PC-3 (cell line): Measurements from ENCODE around the gene GEMIN2. TPM values are rescaled to one million over a fixed set of nuclear protein-coding genes. Genes with fewer than 3 reads are reported as not detected.
A peak's percentile ranks its signal among the peaks of the same experiment; 100 is the strongest.

ENCODE experiments used
- ATAC-seq: fragments of 200-7000 bp; cut with Tn5 transposase; 2 replicates; pipeline ENCODE4 v1.9.1; 2020; ENCODE audit warnings: mild to moderate bottlenecking, moderate library complexity
- BruUV-seq: library from RNA; stranded (reverse); fragments of 400-500 nt; replicated peaks from 2 replicates; lab custom pipeline; 2021; lab: Mats Ljungman, UMichigan
- CTCF ChIA-PET: fragments of 300-600 bp; sonication (Branson Sonifier 250); formaldehyde crosslinking; loops from one replicate; lab custom pipeline; 2022; ENCODE audit warnings: antibody characterized with exemption; lab: Charles Lee
- POLR2A ChIA-PET: fragments of 300-600 bp; sonication (Branson Sonifier 250); formaldehyde crosslinking; loops from one replicate; lab custom pipeline; 2022; ENCODE audit warnings: antibody characterized with exemption; ENCODE audit not compliant: unreplicated experiment; lab: Charles Lee
- DNase-seq: peaks from one replicate; pipeline ENCODE4 v3.0.0-alpha.2; 2015
- H2AFZ ChIP-seq: fragments of 300-600 bp; sonication (generic); 2 replicates; pipeline ENCODE4 v1.6.0; 2016; ENCODE audit warnings: antibody characterized with exemption, low read length
- H3F3A ChIP-seq: fragments of 300-600 bp; sonication (generic); one replicate; pipeline ENCODE4 v1.6.0; 2017; ENCODE audit warnings: antibody characterized with exemption, low read length, control low read depth, mild to moderate bottlenecking; ENCODE audit not compliant: unreplicated experiment
- H3K27ac ChIP-seq: fragments of 300-600 bp; sonication (generic); 2 replicates; pipeline ENCODE4 v1.5.1; 2016; ENCODE audit warnings: mild to moderate bottlenecking, low read length
- H3K27me3 ChIP-seq: fragments of 300-600 bp; sonication (generic); 2 replicates; pipeline ENCODE4 v1.6.1; 2016; ENCODE audit warnings: low read length, mixed read lengths
- H3K36me3 ChIP-seq: fragments of 300-600 bp; sonication (generic); 2 replicates; pipeline ENCODE4 v1.6.1; 2016; ENCODE audit warnings: low read depth, mixed run types, low read length, mixed read lengths
- H3K4me1 ChIP-seq: fragments of 300-600 bp; sonication (generic); 2 replicates; pipeline ENCODE4 v1.5.1; 2016; ENCODE audit warnings: low read length; ENCODE audit not compliant: insufficient read depth
- H3K4me2 ChIP-seq: fragments of 300-600 bp; sonication (generic); 2 replicates; pipeline ENCODE4 v1.6.0; 2016; ENCODE audit warnings: low read length
- H3K4me3 ChIP-seq: fragments of 300-600 bp; sonication (generic); 2 replicates; pipeline ENCODE4 v1.5.1; 2016; ENCODE audit warnings: mild to moderate bottlenecking, low read length, mixed read lengths
- H3K79me2 ChIP-seq: fragments of 300-600 bp; sonication (generic); 2 replicates; pipeline ENCODE4 v1.6.1; 2017; ENCODE audit warnings: low read length, mixed read lengths
- H3K9ac ChIP-seq: fragments of 300-600 bp; sonication (generic); 2 replicates; pipeline ENCODE4 v1.6.0; 2016; ENCODE audit warnings: mild to moderate bottlenecking, low read length
- H3K9me2 ChIP-seq: fragments of 300-600 bp; sonication (generic); replicated peaks from 2 replicates; pipeline ENCODE4 v1.6.1; 2016; ENCODE audit warnings: mixed run types, low read length, mixed read lengths
- H3K9me3 ChIP-seq: fragments of 300-600 bp; sonication (generic); 2 replicates; pipeline ENCODE4 v1.6.1; 2016; ENCODE audit warnings: low read length, mixed read lengths
- H4K20me1 ChIP-seq: fragments of 300-600 bp; sonication (generic); 2 replicates; pipeline ENCODE4 v1.6.1; 2016; ENCODE audit warnings: low read length, mixed read lengths
- EZH2 ChIP-seq: fragments of 300-600 bp; sonication (generic); IDR thresholded peaks from one replicate; pipeline ENCODE4 v1.6.1; 2017; ENCODE audit warnings: antibody characterized with exemption, mild to moderate bottlenecking, low read length; ENCODE audit not compliant: unreplicated experiment
- EZH2phosphoT487 ChIP-seq: fragments of 300-600 bp; sonication (generic); IDR thresholded peaks from 2 replicates; pipeline ENCODE4 v1.6.1; 2018; ENCODE audit warnings: mild to moderate bottlenecking, antibody characterized with exemption, low read length, borderline replicate concordance
- intact Hi-C: fragments of 100-400 bp; cut with micrococcal nuclease; formaldehyde crosslinking; loops from 2 replicates; pipeline ENCODE4 v1.9.0; 2023
- total RNA-seq: library from RNA; depleted of rRNA; stranded (reverse); fragments of >200 nt; gene quantifications from 2 replicates; pipeline ENCODE4 v1.2.3, GENCODE V29; 2014
- TF ChIP-seq, protein P1 (sequence below): fragments of 300-600 bp; sonication (generic); conservative IDR thresholded peaks from 2 replicates; pipeline ENCODE4 v1.5.1; 2017; ENCODE audit warnings: antibody characterized with exemption, low read depth, mild to moderate bottlenecking, low read length

Gene GEMIN2
- total RNA-seq, 1 experiment from 2014 or later = 48.1 TPM

DNA sequence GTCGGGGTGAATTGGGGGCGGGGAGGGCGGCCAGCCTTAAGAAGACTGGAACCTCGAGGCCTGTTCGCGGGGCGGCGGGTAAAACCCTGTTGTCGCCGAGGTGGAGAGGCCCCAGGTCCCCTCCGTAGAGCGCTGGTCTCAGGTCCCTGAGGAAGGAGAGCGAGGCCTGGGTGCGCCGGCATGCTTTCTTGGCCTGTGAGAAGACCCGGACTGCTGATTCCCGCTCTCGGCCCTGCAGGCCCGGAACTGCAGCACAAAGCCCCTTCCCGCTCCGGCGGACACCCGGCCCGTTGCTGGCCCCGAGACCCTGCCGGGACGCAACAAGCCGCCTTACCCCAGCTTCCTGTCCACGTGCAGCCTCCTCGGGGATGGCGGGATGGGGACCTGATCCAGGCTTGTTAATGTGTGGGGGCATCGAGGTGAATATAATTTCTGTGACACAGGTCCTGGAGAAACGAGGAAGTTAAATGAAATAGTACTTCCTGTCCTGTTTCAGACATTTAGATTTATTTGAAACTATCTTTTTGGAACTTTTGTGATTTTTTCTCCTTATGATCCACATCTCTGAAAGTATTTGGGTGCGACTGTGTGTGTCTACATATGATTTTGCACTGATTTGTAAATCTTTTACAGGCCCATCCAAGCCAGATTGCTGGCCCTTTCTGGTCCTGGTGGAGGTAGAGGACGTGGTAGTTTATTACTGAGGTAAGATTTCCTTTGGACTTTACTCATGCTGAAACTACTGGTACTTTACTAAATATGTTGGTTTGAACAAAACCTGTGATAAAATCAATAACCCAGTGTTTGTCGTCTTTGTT lies 61.5 kb downstream of the GEMIN2 start:
- H3K36me3 ChIP-seq = peaks cover 49% of the 10 kb centered on the region
- H3K79me2 ChIP-seq = peaks cover 53% of the 10 kb centered on the region
- H3K4me1 ChIP-seq = peaks cover 17% of the 10 kb centered on the region
- no peaks in the 10 kb centered on the region for H3K9me3 ChIP-seq
- H2AFZ ChIP-seq = peak overlapping the region; percentile 39; the same call in 1 of the 2 replicates
- H3K27me3 ChIP-seq = no peaks in the 10 kb centered on the region
- ATAC-seq (peak; percentile 8), DNase-seq (peak; percentile 33)
- H3K4me3 ChIP-seq = peak overlapping the region; percentile 96
- H3K9me2 ChIP-seq = no peaks in the 10 kb centered on the region
- peak overlapping the region; percentile 96 for H3K9ac ChIP-seq
- TSS peak; percentile 73 for BruUV-seq
- intact Hi-C loops = no loop called here
- H3K27ac ChIP-seq = peak overlapping the region; percentile 51
- ChIA-PET POLR2A (interaction anchor here (0.6 kb wide), 1 partner anchor 44 kb away, joined by 3 read pairs; no protein-coding TSS in a partner anchor), CTCF (no interaction called here)
- peaks cover 5% of the 10 kb centered on the region for H3F3A ChIP-seq
- TF ChIP-seq, protein P1, sequence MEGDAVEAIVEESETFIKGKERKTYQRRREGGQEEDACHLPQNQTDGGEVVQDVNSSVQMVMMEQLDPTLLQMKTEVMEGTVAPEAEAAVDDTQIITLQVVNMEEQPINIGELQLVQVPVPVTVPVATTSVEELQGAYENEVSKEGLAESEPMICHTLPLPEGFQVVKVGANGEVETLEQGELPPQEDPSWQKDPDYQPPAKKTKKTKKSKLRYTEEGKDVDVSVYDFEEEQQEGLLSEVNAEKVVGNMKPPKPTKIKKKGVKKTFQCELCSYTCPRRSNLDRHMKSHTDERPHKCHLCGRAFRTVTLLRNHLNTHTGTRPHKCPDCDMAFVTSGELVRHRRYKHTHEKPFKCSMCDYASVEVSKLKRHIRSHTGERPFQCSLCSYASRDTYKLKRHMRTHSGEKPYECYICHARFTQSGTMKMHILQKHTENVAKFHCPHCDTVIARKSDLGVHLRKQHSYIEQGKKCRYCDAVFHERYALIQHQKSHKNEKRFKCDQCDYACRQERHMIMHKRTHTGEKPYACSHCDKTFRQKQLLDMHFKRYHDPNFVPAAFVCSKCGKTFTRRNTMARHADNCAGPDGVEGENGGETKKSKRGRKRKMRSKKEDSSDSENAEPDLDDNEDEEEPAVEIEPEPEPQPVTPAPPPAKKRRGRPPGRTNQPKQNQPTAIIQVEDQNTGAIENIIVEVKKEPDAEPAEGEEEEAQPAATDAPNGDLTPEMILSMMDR = no peak
- peaks cover 33% of the 10 kb centered on the region for H4K20me1 ChIP-seq
- peak overlapping the region; percentile 93 for H3K4me2 ChIP-seq

DNA sequence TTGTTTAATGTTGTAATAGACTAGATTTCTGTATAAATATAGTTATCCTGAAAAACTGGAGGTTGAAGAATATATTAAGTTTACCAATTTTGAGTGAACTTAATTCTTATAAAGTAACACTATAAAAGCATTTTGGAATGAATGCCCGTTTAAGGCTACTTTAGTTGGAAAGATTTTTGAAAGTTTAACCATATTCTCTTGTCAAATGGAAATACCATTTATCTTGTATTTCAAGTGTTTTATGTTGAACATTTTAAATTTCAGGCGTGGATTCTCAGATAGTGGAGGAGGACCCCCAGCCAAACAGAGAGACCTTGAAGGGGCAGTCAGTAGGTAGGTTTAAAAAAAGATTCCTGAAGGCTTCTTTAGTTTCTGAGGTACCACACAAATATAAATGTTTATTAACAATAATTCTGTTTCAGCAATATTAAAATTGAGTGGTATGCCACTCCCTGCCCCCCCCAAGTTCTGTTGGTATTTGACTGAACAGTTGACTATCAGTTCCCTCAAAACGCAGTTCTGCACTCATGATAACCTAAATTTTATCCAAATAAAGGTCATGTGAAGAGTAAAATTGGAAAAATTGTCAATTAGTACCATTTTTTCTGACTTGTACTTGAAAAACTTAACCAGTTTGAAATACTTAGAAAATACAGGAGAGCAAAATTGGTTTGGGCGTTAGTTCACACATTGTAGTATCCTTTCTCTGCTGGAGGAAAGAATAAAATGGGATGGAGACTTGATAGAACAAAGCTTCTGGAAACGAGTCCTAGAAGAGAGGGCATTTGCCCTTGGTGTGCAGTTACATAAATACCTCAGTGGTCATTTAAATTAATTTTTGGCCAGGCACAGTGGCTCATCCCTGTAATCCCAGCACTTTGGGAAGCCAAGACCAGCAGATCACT lies 62.4 kb downstream of the GEMIN2 start:
- peaks cover 40% of the 10 kb centered on the region for H4K20me1 ChIP-seq

More for the DNA sequence above, 62.4 kb downstream of the GEMIN2 start:
- Histone ChIP-seq H3K9ac (peak overlapping the region; percentile 96), H3K9me3 (no peaks in the 10 kb centered on the region), H3K36me3 (peaks cover 58% of the 10 kb centered on the region), H3K79me2 (peaks cover 61% of the 10 kb centered on the region), H3K9me2 (no peaks in the 10 kb centered on the region), H3K27ac (peak overlapping the region; percentile 51; the same call in 1 of the 2 replicates), H3K27me3 (no peaks in the 10 kb centered on the region), H3K4me2 (peak overlapping the region; percentile 93), H3F3A (peaks cover 7% of the 10 kb centered on the region), H3K4me3 (peak overlapping the region; percentile 96), H2AFZ (no peak overlapping the region), H3K4me1 (peaks cover 10% of the 10 kb centered on the region)
- intact Hi-C loops = no loop called here
- no peak for ATAC-seq
- ChIA-PET POLR2A (no interaction called here), CTCF (no interaction called here)
- TF ChIP-seq, protein P1 = no peak
- TF ChIP-seq EZH2phosphoT487 = no peak
- no peak for TF ChIP-seq EZH2
- BruUV-seq = no TSS peak
- no peak for DNase-seq
